Mesendoderm (in vitro differentiated cells): ENCODE results near the gene SYCE3.
"Not testable (repeated sequence)": the region's sequence is repeated elsewhere in the genome, so short reads cannot be mapped to it uniquely, and the experiment has no call there.

Experiments
- DNase-seq: peaks from one replicate; pipeline ENCODE4 v3.0.0; 2013
- H2AK5ac ChIP-seq: 2 replicates; pipeline ENCODE4 v1.6.1; 2013; ENCODE audit warnings: low read length, inconsistent platforms
- H2BK120ac ChIP-seq: 2 replicates; pipeline ENCODE4 v1.6.1; 2013; ENCODE audit warnings: low read depth, mild to moderate bottlenecking, low read length, moderate library complexity, mixed read lengths
- H2BK15ac ChIP-seq: replicated peaks from 2 replicates; pipeline ENCODE4 v1.6.1; 2013; ENCODE audit warnings: low read depth, mild to moderate bottlenecking, moderate library complexity
- H2BK5ac ChIP-seq: 2 replicates; pipeline ENCODE4 v1.6.1; 2013; ENCODE audit warnings: low read length, inconsistent platforms
- H3K18ac ChIP-seq: 2 replicates; pipeline ENCODE4 v1.6.1; 2013; ENCODE audit warnings: mild to moderate bottlenecking, low read length, mixed read lengths
- H3K23ac ChIP-seq: one replicate; pipeline ENCODE4 v1.6.1; 2013; ENCODE audit warnings: low read length
- H3K27ac ChIP-seq: 2 replicates; pipeline ENCODE4 v1.5.1; 2013; ENCODE audit warnings: low read depth, mild to moderate bottlenecking, inconsistent platforms, low read length, moderate library complexity
- H3K27me3 ChIP-seq: 2 replicates; pipeline ENCODE4 v1.6.1; 2013; ENCODE audit warnings: low read length, control low read depth, mild to moderate bottlenecking, inconsistent platforms; ENCODE audit not compliant: insufficient read depth, poor library complexity
- H3K36me3 ChIP-seq: 2 replicates; pipeline ENCODE4 v1.6.1; 2013; ENCODE audit warnings: low read length, inconsistent platforms; ENCODE audit not compliant: control insufficient read depth, insufficient read depth
- H3K4ac ChIP-seq: one replicate; pipeline ENCODE4 v1.6.1; 2013; ENCODE audit warnings: low read depth, mild to moderate bottlenecking, low read length, moderate library complexity
- H3K4me1 ChIP-seq: 2 replicates; pipeline ENCODE4 v1.6.1; 2013; ENCODE audit warnings: low read depth, low read length, inconsistent platforms; ENCODE audit not compliant: control insufficient read depth
- H3K4me2 ChIP-seq: 2 replicates; pipeline ENCODE4 v1.6.1; 2013; ENCODE audit warnings: low read length
- H3K4me3 ChIP-seq: 2 replicates; pipeline ENCODE4 v1.5.1; 2013; ENCODE audit warnings: mild to moderate bottlenecking, low read length
- H3K56ac ChIP-seq: one replicate; pipeline ENCODE4 v1.6.1; 2013; ENCODE audit warnings: low read length
- H3K79me1 ChIP-seq: 2 replicates; pipeline ENCODE4 v1.6.1; 2013; ENCODE audit warnings: low read length, inconsistent platforms
- H3K79me2 ChIP-seq: 2 replicates; pipeline ENCODE4 v1.6.1; 2013; ENCODE audit warnings: mild to moderate bottlenecking, low read length; ENCODE audit not compliant: control insufficient read depth, insufficient read depth
- H3K9ac ChIP-seq: 2 replicates; pipeline ENCODE4 v1.6.1; 2013; ENCODE audit warnings: low read length, inconsistent platforms
- H4K5ac ChIP-seq: one replicate; pipeline ENCODE4 v1.6.1; 2013; ENCODE audit warnings: low read length
- H4K8ac ChIP-seq: one replicate; pipeline ENCODE4 v1.6.1; 2013; ENCODE audit warnings: low read depth, mild to moderate bottlenecking, control low read depth, low read length, moderate library complexity
- WGBS: extraction: QIAGEN DNeasy Blood & Tissue Kit; methylation state at CpG from one replicate; pipeline ENCODE4 v1.1.7; 2013; ENCODE audit warnings: low lambda C conversion rate, missing lambda C conversion rate; ENCODE audit not compliant: insufficient coverage; ENCODE audit errors: extremely low coverage; 5-methylcytosine and 5-hydroxymethylcytosine counted together

SYCE3 gene

DNA sequence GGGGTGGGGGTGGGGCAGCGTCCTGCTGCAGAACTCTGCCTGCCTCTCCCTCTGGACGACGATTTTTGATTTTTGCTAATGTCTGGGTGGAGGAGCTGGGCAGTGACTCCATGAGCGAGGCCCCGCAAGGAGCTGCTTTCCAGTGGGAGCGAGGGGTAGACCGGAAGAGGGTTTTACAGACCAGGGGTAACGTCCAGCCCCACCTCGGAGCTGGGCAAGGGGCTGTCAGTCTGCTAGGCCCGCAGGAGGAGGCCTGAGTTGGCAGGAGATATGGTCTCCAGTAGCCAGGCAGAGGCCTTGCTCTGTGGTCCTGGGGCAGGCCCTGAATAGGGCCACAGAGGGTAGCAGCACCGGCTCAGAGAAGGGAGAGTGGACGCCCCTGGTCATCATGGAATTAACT, 46.9 kb upstream of the SYCE3 start:
- Histone ChIP-seq H4K5ac (no peak overlapping the region), H3K9ac (no peak overlapping the region), H3K36me3 (no peaks in the 10 kb centered on the region), H3K27ac (no peak overlapping the region), H4K8ac (no peak overlapping the region), H2BK120ac (no peak overlapping the region), H3K27me3 (no peaks in the 10 kb centered on the region), H3K18ac (no peak overlapping the region), H2BK15ac (no peak overlapping the region), H3K56ac (no peak overlapping the region), H3K23ac (no peak overlapping the region), H3K4me1 (no peaks in the 10 kb centered on the region), H2AK5ac (no peak overlapping the region), H3K4me3 (no peak overlapping the region), H3K79me1 (no peaks in the 10 kb centered on the region), H3K4ac (no peak overlapping the region), H2BK5ac (no peak overlapping the region), H3K79me2 (no peaks in the 10 kb centered on the region), H3K4me2 (no peak overlapping the region)
- no peak for DNase-seq
- no CpG with 5 or more reads among the region's 12 CpGs for WGBS

DNA sequence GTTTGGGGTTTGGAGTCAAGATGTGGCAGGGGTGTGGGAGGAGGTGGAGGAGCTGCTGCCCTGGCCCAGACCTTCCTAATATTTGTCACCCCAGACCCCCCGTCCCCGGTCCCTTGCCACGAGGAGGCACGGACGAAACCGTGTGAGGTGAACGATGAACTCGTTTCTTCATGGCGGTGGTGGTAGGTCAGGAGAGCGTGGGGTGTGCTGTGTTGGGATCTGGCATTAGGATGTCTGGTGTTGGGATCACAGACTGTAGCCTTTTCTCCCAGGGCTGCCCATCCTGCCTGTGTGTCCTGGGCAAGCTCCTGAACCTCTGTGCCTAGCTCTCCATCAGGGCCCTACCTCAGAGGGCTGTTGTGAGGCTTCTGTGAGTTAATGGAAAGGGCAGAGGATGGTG, 46.3 kb upstream of the SYCE3 start:
- Histone ChIP-seq H3K4ac (no peak overlapping the region), H3K27ac (no peak overlapping the region), H4K8ac (no peak overlapping the region), H3K9ac (no peak overlapping the region), H4K5ac (no peak overlapping the region), H3K4me1 (no peaks in the 10 kb centered on the region), H3K56ac (no peak overlapping the region), H2AK5ac (no peak overlapping the region), H3K4me3 (no peak overlapping the region), H2BK5ac (no peak overlapping the region), H3K18ac (no peak overlapping the region), H3K4me2 (no peak overlapping the region), H3K79me2 (no peaks in the 10 kb centered on the region), H3K23ac (no peak overlapping the region), H3K27me3 (no peaks in the 10 kb centered on the region), H2BK15ac (no peak overlapping the region), H2BK120ac (no peak overlapping the region), H3K36me3 (no peaks in the 10 kb centered on the region), H3K79me1 (no peaks in the 10 kb centered on the region)
- DNase-seq, result no peak
- WGBS, result no CpG with 5 or more reads among the region's 10 CpGs

DNA sequence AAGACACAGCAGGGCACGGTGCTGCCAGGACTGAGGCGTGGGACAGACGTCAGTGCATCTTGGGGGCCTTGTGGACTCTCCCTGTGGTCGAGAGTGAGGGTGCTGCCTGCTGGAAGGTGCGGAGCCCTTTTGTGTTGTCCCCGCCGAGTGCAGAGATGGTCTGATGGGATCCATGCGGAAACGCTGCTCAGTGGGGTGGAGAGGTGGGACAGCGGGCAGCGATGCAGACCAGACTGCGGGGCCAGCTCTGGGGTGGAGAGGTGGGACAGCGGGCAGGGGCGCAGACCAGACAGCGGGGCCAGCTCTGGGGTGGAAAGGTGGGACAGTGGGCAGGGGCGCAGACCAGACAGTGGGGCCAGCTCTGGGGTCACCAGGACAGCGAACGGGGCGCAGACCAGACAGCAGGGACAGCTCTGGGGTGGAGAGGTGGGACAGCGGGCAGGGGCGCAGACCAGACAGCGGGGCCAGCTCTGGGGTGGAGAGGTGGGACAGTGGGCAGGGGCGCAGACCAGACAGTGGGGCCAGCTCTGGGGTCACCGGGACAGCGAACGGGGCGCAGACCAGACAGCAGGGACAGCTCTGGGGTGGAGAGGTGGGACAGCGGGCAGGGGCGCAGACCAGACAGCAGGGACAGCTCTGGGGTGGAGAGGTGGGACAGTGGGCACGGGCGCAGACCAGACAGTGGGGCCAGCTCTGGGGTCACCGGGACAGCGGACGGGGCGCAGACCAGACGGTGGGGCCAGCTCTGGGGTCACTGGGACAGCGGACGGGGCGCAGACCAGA, 45.5 kb upstream of the SYCE3 start:
- not testable (repeated sequence) for H3K4me1 ChIP-seq, H2BK5ac ChIP-seq, H2BK120ac ChIP-seq, H3K4me3 ChIP-seq, H3K36me3 ChIP-seq, H3K56ac ChIP-seq, H3K79me1 ChIP-seq, H3K4me2 ChIP-seq, H4K8ac ChIP-seq, H2BK15ac ChIP-seq, DNase-seq, H2AK5ac ChIP-seq, H3K23ac ChIP-seq, H3K4ac ChIP-seq, H4K5ac ChIP-seq, H3K9ac ChIP-seq, H3K27ac ChIP-seq, H3K27me3 ChIP-seq, H3K79me2 ChIP-seq, H3K18ac ChIP-seq
- no CpG with 5 or more reads among the region's 39 CpGs for WGBS

DNA sequence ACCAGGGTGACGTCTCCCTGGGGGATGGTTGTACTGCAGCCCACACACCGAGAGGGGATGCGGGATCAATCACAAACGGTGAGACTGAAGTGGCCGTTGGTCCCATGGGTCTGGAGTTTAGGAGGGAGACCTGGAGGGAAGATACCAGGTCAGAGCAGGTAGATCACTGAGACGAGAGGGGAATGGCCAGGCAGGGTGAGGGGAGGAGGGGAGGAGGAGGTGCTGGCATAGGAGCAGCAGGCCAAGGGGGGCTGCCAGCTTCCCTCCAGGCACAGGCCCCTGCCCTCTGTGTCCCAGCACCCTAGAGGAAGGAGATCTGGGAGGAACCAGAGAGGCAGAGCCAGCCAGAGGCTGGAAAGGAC, 44.9 kb upstream of the SYCE3 start:
- Histone ChIP-seq H3K79me2 (no peaks in the 10 kb centered on the region), H2BK15ac (no peak overlapping the region), H3K36me3 (no peaks in the 10 kb centered on the region), H3K18ac (no peak overlapping the region), H3K4me3 (no peak overlapping the region), H3K27me3 (no peaks in the 10 kb centered on the region), H3K56ac (no peak overlapping the region), H3K9ac (no peak overlapping the region), H3K4me1 (no peaks in the 10 kb centered on the region), H3K4ac (no peak overlapping the region), H2BK5ac (no peak overlapping the region), H3K4me2 (no peak overlapping the region), H2BK120ac (no peak overlapping the region), H3K23ac (no peak overlapping the region), H4K5ac (no peak overlapping the region), H4K8ac (no peak overlapping the region), H3K79me1 (no peaks in the 10 kb centered on the region), H3K27ac (no peak overlapping the region), H2AK5ac (no peak overlapping the region)
- DNase-seq, result no peak
- no CpG with 5 or more reads among the region's 6 CpGs for WGBS

DNA sequence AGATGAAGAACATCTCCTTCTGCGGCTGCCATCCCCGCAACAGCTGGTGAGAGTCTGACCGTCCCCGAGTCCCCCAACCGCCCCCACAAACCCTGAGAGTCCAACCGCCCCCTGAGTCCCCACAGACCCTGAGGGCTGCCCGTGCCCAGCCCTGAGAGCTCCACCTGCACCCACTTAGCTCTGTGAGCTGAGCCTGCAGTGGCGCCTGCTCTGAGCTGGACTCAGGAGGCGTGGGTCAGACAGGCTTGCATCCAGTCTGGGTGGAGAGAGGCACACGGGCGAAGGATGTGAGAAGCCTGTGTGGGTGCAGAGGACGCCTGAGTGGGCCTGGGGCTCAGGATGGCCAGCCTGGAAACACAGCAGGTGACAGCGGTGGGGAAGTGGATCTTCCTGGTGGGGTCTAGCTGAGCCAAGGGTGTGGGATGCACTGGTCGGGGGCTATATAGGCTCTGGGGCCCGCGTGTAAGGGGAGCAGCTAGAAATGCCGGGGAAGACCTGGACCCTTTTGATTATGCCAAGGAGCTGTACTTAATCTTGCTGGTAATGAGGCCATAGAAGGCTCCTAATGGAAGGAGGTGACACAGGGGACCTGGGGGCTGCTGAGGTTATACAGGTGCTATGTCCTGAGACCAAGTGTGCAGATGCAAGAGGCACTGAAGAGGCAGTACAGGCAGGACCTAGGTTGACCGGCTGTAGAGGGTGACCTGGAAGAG, 44.4 kb upstream of the SYCE3 start:
- Histone ChIP-seq H3K18ac (no peak overlapping the region), H3K27ac (no peak overlapping the region), H3K23ac (no peak overlapping the region), H3K4me3 (no peak overlapping the region), H3K9ac (no peak overlapping the region), H3K36me3 (no peaks in the 10 kb centered on the region), H2AK5ac (no peak overlapping the region), H2BK120ac (no peak overlapping the region), H3K4me2 (no peak overlapping the region), H4K8ac (no peak overlapping the region), H3K4me1 (no peaks in the 10 kb centered on the region), H3K4ac (no peak overlapping the region), H3K79me2 (no peaks in the 10 kb centered on the region), H2BK15ac (no peak overlapping the region), H4K5ac (no peak overlapping the region), H3K56ac (no peak overlapping the region), H3K27me3 (no peaks in the 10 kb centered on the region), H3K79me1 (no peaks in the 10 kb centered on the region), H2BK5ac (no peak overlapping the region)
- no CpG with 5 or more reads among the region's 18 CpGs for WGBS
- no peak for DNase-seq
